Measurements from ENCODE around the gene SP6. TPM values are rescaled to one million over a fixed set of nuclear protein-coding genes. Genes with fewer than 3 reads are reported as not detected.

The SP6 gene
- total and polyA plus RNA-seq, 2 of the 8 experiments (the other 6 are each of a cell fraction or from before 2014, with no cell fraction given), result 1.2 to 1.5 TPM

DNA sequence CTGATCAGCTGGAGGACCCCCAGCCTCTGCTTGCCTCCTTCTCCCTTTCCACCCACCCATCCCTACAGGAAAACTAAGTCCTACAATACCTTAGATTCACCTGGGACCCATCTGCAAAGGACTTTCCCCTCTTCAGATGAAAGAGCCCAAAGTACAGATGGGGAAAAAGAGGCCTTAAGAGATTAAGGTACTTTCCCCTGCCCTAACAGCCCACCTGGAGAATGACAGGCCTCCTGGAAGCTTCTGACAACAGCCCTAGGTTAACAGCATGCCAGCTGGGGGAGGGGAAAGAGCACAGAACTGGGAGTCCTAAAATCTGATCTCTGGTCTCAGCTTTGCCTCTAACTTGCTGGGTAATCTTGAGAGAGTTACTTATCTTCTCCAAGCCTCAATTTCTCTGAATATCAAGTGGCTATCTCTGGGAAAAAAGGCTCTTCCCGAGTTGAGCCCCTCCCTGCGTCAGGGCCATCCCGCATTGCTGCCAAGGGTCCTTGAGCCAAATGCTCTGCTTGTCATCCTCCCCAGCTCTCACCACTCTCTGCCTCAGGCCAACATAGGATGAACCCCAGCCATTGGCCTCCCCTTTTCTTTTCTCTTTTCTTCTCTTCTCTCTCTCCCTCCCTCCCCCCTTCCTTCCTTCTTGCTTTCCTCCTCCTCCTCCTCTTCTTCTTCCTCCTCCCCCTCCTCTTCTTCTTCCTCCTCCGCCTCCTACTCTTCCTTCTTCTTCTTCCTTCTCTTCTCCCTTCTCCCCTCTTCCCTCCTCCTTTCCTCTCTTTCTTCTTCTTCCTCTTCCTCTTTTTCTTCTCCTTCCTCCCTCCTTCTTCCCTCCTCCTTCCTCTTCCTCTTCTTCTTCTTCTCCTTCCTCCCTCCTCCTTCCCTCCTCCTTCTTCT lies 22.5 kb upstream of the SP6 start (continued):
- TF ChIP-seq SIN3A (conservative IDR thresholded peaks at IDR 0.05 in 1 of 2, IDR thresholded peaks at IDR 0.05 in 1 of 2; ENCODE audit: low read depth in 1 of 2, low read length in 2 of 2) (peak in 1 of 2 experiments; percentile 88; a peak in 2 of 4 replicates), SP2 (IDR thresholded peaks at IDR 0.05; ENCODE audit: low read length) (no peak), TAF1 (IDR thresholded peaks at IDR 0.05; ENCODE audit: low read depth, low read length) (no peak)

Measured in H1 (cell line).